ENCODE data around the gene WDR6. TPM values are rescaled to one million over a fixed set of nuclear protein-coding genes. Genes with fewer than 3 reads are reported as not detected.

Gene WDR6
- total and polyA plus RNA-seq, 4 donors = 80.3 to 138 (median 109) TPM

- 94 to 97% methylated on average over 4 of the region's 4 CpGs for WGBS, 2 donors
- H3K36me3 ChIP-seq (ENCODE audit: control insufficient read depth in 4 of 4, insufficient read depth in 4 of 4, low read length in 4 of 4) = peaks cover 29 to 58% (median 41%) of the 10 kb centered on the region in 4 donors
These were observed 26.9 kb upstream of the WDR6 start for GRCh38 chr3:48980295-48980694.

GRCh38 chr3:48982016-48982415 lies 25.2 kb upstream of the WDR6 start:
- Histone ChIP-seq H3K27ac (ENCODE audit: low read depth in 1 of 2, low read length in 1 of 2) (no peak overlapping the region), H3K27me3 (ENCODE audit: control insufficient read depth in 3 of 3, insufficient read depth in 3 of 3, low read length in 2 of 3) (no peaks in the 10 kb centered on the region), H3K4me3 (no peak overlapping the region), H3K9me3 (ENCODE audit: control insufficient read depth in 4 of 4, insufficient read depth in 3 of 4, low read length in 3 of 4) (peaks cover 0 to 5% (median 0%) of the 10 kb centered on the region in 4 donors), H3K4me1 (ENCODE audit: control insufficient read depth in 5 of 5, insufficient read depth in 5 of 5, low read length in 5 of 5) (peaks cover 0 to 3% (median 0%) of the 10 kb centered on the region in 5 donors), H3K36me3 (ENCODE audit: control insufficient read depth in 4 of 4, insufficient read depth in 4 of 4, low read length in 4 of 4) (peaks cover 27 to 48% (median 31%) of the 10 kb centered on the region in 4 donors), H3K9ac (ENCODE audit: insufficient read depth in 1 of 2, low read length in 2 of 2) (no peak overlapping the region)
- no peak for ATAC-seq (ENCODE audit: insufficient read depth, low FRiP score)
- no peak for TF ChIP-seq CTCF (IDR thresholded peaks at IDR 0.05; ENCODE audit: control extremely low read depth, extremely low read depth)
- no peak for DNase-seq

More at GRCh38 chr3:48980295-48980694, 26.9 kb upstream of the WDR6 start:
- no peak for ATAC-seq (ENCODE audit: insufficient read depth, low FRiP score)
- Histone ChIP-seq H3K4me3 (no peak overlapping the region), H3K9me3 (ENCODE audit: control insufficient read depth in 4 of 4, insufficient read depth in 3 of 4, low read length in 3 of 4) (peaks cover 0 to 5% (median 0%) of the 10 kb centered on the region in 4 donors), H3K4me1 (ENCODE audit: control insufficient read depth in 5 of 5, insufficient read depth in 5 of 5, low read length in 5 of 5) (peaks cover 0 to 3% (median 0%) of the 10 kb centered on the region in 5 donors), H3K27ac (ENCODE audit: low read depth in 1 of 2, low read length in 1 of 2) (no peak overlapping the region), H3K9ac (ENCODE audit: insufficient read depth in 1 of 2, low read length in 2 of 2) (no peak overlapping the region), H3K27me3 (ENCODE audit: control insufficient read depth in 3 of 3, insufficient read depth in 3 of 3, low read length in 2 of 3) (no peaks in the 10 kb centered on the region)
- TF ChIP-seq CTCF (IDR thresholded peaks at IDR 0.05; ENCODE audit: control extremely low read depth, extremely low read depth) = no peak
- DNase-seq = no peak

GRCh38 chr3:48982686-48983085 lies 24.5 kb upstream of the WDR6 start:
- Histone ChIP-seq H3K4me3 (no peak overlapping the region), H3K36me3 (ENCODE audit: control insufficient read depth in 4 of 4, insufficient read depth in 4 of 4, low read length in 4 of 4) (peaks cover 27 to 44% (median 30%) of the 10 kb centered on the region in 4 donors), H3K4me1 (ENCODE audit: control insufficient read depth in 5 of 5, insufficient read depth in 5 of 5, low read length in 5 of 5) (peaks cover 0 to 3% (median 0%) of the 10 kb centered on the region in 5 donors), H3K9ac (ENCODE audit: insufficient read depth in 1 of 2, low read length in 2 of 2) (no peak overlapping the region), H3K9me3 (ENCODE audit: control insufficient read depth in 4 of 4, insufficient read depth in 3 of 4, low read length in 3 of 4) (peaks cover 0 to 5% (median 0%) of the 10 kb centered on the region in 4 donors), H3K27me3 (ENCODE audit: control insufficient read depth in 3 of 3, insufficient read depth in 3 of 3, low read length in 2 of 3) (no peaks in the 10 kb centered on the region), H3K27ac (ENCODE audit: low read depth in 1 of 2, low read length in 1 of 2) (no peak overlapping the region)
- DNase-seq (no peak), ATAC-seq (ENCODE audit: insufficient read depth, low FRiP score) (no peak)
- 84 to 90% methylated on average over 5 of the region's 5 CpGs for WGBS, 2 donors
- TF ChIP-seq CTCF (IDR thresholded peaks at IDR 0.05; ENCODE audit: control extremely low read depth, extremely low read depth) = no peak

GRCh38 chr3:48983096-48983495 lies 24.1 kb upstream of the WDR6 start:
- no peaks in the 10 kb centered on the region for H3K27me3 ChIP-seq (ENCODE audit: control insufficient read depth in 3 of 3, insufficient read depth in 3 of 3, low read length in 2 of 3)
- DNase-seq (no peak), ATAC-seq (ENCODE audit: insufficient read depth, low FRiP score) (no peak)
- peaks cover 0 to 5% (median 0%) of the 10 kb centered on the region in 4 donors for H3K9me3 ChIP-seq (ENCODE audit: control insufficient read depth in 4 of 4, insufficient read depth in 3 of 4, low read length in 3 of 4)
- H3K4me3 ChIP-seq = no peak overlapping the region
- peaks cover 23 to 41% (median 30%) of the 10 kb centered on the region in 4 donors for H3K36me3 ChIP-seq (ENCODE audit: control insufficient read depth in 4 of 4, insufficient read depth in 4 of 4, low read length in 4 of 4)
- 95 to 96% methylated on average over 4 of the region's 4 CpGs for WGBS, 2 donors
- H3K27ac ChIP-seq (ENCODE audit: low read depth in 1 of 2, low read length in 1 of 2) = no peak overlapping the region
- H3K4me1 ChIP-seq (ENCODE audit: control insufficient read depth in 5 of 5, insufficient read depth in 5 of 5, low read length in 5 of 5) = peaks cover 0 to 3% (median 0%) of the 10 kb centered on the region in 5 donors
- no peak overlapping the region for H3K9ac ChIP-seq (ENCODE audit: insufficient read depth in 1 of 2, low read length in 2 of 2)
- TF ChIP-seq CTCF (IDR thresholded peaks at IDR 0.05; ENCODE audit: control extremely low read depth, extremely low read depth) = no peak

Measured in lung (tissue), 12 donors.